HG02884 (cell line): ENCODE measurements around the gene IRAK1BP1.
"Not testable (repeated sequence)": the region's sequence is repeated elsewhere in the genome, so short reads cannot be mapped to it uniquely, and the experiment has no call there.

Experiments
- ATAC-seq: cut with Tn5 transposase; IDR thresholded peaks from one replicate; pipeline ENCODE4 v1.9.1; 2021; ENCODE audit warnings: mild to moderate bottlenecking, moderate library complexity; ENCODE audit not compliant: unreplicated experiment

The IRAK1BP1 gene

GRCh38 chr6:78867370-78868040 is at the start of gene IRAK1BP1:
IRAK1BP1 (plus strand) TSS chr6:78867551; CDS start chr6:78867577, 26 bp downstream.
- ATAC-seq, result peak; percentile 96

GRCh38 chr6:78824045-78824444 is 43.3 kb upstream of the IRAK1BP1 start:
- no peak for ATAC-seq

GRCh38 chr6:78829407-78829806 is 37.9 kb upstream of the IRAK1BP1 start:
- ATAC-seq, result no peak

GRCh38 chr6:78830805-78831204 is 36.5 kb upstream of the IRAK1BP1 start:
- ATAC-seq, result no peak

GRCh38 chr6:78831492-78831891 is 35.9 kb upstream of the IRAK1BP1 start:
- no peak for ATAC-seq

- ATAC-seq, result no peak
Measured at GRCh38 chr6:78832091-78832808, 35.1 kb upstream of the IRAK1BP1 start.

GRCh38 chr6:78835817-78836216 is 31.5 kb upstream of the IRAK1BP1 start:
- no peak for ATAC-seq

GRCh38 chr6:78836598-78836997 is 30.8 kb upstream of the IRAK1BP1 start:
- no peak for ATAC-seq

- no peak for ATAC-seq
Measured at GRCh38 chr6:78841111-78841510, 26.2 kb upstream of the IRAK1BP1 start.

- no peak for ATAC-seq
Measured at GRCh38 chr6:78842953-78843352, 24.4 kb upstream of the IRAK1BP1 start.

GRCh38 chr6:78844899-78845298 is 22.5 kb upstream of the IRAK1BP1 start:
- ATAC-seq, result no peak

- no peak for ATAC-seq
Measured at GRCh38 chr6:78845567-78845966, 21.8 kb upstream of the IRAK1BP1 start.

- no peak for ATAC-seq
Measured at GRCh38 chr6:78850621-78851020, 16.7 kb upstream of the IRAK1BP1 start.

- ATAC-seq, result no peak
Measured at GRCh38 chr6:78851156-78851555, 16.2 kb upstream of the IRAK1BP1 start.

- ATAC-seq, result no peak
Measured at GRCh38 chr6:78854546-78854945, 12.8 kb upstream of the IRAK1BP1 start.

GRCh38 chr6:78858339-78858938 is 8.9 kb upstream of the IRAK1BP1 start:
- ATAC-seq, result not testable (repeated sequence)

- ATAC-seq, result no peak
Measured at GRCh38 chr6:78861509-78861908, 5.8 kb upstream of the IRAK1BP1 start.

- ATAC-seq, result no peak
Measured at GRCh38 chr6:78863576-78863975, 3.8 kb upstream of the IRAK1BP1 start.

GRCh38 chr6:78864957-78865356 is 2.4 kb upstream of the IRAK1BP1 start:
- ATAC-seq, result no peak

- peak; percentile 34 for ATAC-seq
Measured at GRCh38 chr6:78867020-78867369, 356 bp upstream of the IRAK1BP1 start.

GRCh38 chr6:78868116-78868515 is 765 bp downstream of the IRAK1BP1 start:
- no peak for ATAC-seq

- no peak for ATAC-seq
Measured at GRCh38 chr6:78875505-78875904, 8.2 kb downstream of the IRAK1BP1 start.
